Ishikawa (cell line): ENCODE measurements around the gene SBNO2.

Experiments used
- CEBPB ChIP-seq: IDR thresholded peaks from 2 replicates; pipeline ENCODE4 v1.6.1; 2012
- CREB1 ChIP-seq: IDR thresholded peaks from 2 replicates; pipeline ENCODE4 v1.6.1; 2012; ENCODE audit warnings: low read depth
- EGR1 ChIP-seq: IDR thresholded peaks from 2 replicates; pipeline ENCODE4 v1.6.1; 2012
- EP300 ChIP-seq: IDR thresholded peaks from 2 replicates; pipeline ENCODE4 v1.6.1; 2012; ENCODE audit warnings: borderline replicate concordance
- FOXM1 ChIP-seq: IDR thresholded peaks from 2 replicates; pipeline ENCODE4 v1.6.1; 2012; ENCODE audit warnings: low read depth, borderline replicate concordance
- MAX ChIP-seq: IDR thresholded peaks from 2 replicates; pipeline ENCODE4 v1.6.1; 2012
- NFIC ChIP-seq: IDR thresholded peaks from 2 replicates; pipeline ENCODE4 v1.6.1; 2012
- RAD21 ChIP-seq: IDR thresholded peaks from 2 replicates; pipeline ENCODE4 v1.6.1; 2012; ENCODE audit warnings: low read depth
- REST ChIP-seq: IDR thresholded peaks from 2 replicates; pipeline ENCODE4 v1.6.1; 2012; ENCODE audit warnings: low read depth, mild to moderate bottlenecking
- TAF1 ChIP-seq: IDR thresholded peaks from 2 replicates; pipeline ENCODE4 v1.6.1; 2012; ENCODE audit warnings: low read depth, mild to moderate bottlenecking
- TCF12 ChIP-seq: IDR thresholded peaks from 2 replicates; pipeline ENCODE4 v1.6.1; 2012; ENCODE audit warnings: low read depth
- USF1 ChIP-seq: IDR thresholded peaks from 2 replicates; pipeline ENCODE4 v1.6.1; 2012
- YY1 ChIP-seq: IDR thresholded peaks from 2 replicates; pipeline ENCODE4 v1.6.1; 2012; ENCODE audit warnings: low read depth
- ZBTB7A ChIP-seq: IDR thresholded peaks from 2 replicates; pipeline ENCODE4 v1.6.1; 2012; ENCODE audit warnings: low read depth

Gene SBNO2

GRCh38 chr19:1130771-1131717 is 43.0 kb downstream of the SBNO2 start:
- TF ChIP-seq YY1 (no peak), REST (no peak)

GRCh38 chr19:1129535-1129934 is 44.5 kb downstream of the SBNO2 start:
- TF ChIP-seq TAF1 = no peak
- no peak for TF ChIP-seq CREB1
- no peak for TF ChIP-seq MAX
- TF ChIP-seq FOXM1 = no peak
- no peak for TF ChIP-seq EGR1
- TF ChIP-seq NFIC = no peak
- TF ChIP-seq EP300 = no peak
- no peak for TF ChIP-seq ZBTB7A
- TF ChIP-seq USF1 = no peak

- no peak for TF ChIP-seq NFIC
- TF ChIP-seq REST = no peak
- TF ChIP-seq EP300 = no peak
- no peak for TF ChIP-seq TCF12
Measured at GRCh38 chr19:1128106-1128505, 46.0 kb downstream of the SBNO2 start.

GRCh38 chr19:1126984-1127760 is 46.9 kb downstream of the SBNO2 start:
- TF ChIP-seq USF1 (no peak), CREB1 (no peak), RAD21 (no peak), MAX (no peak), REST (no peak), EP300 (no peak), TCF12 (no peak), NFIC (no peak), TAF1 (no peak), CEBPB (no peak), ZBTB7A (no peak), YY1 (no peak), EGR1 (no peak)
